Prostate gland (tissue), 2 donors: ENCODE results near the gene PKMYT1.

Experiments
- CTCF ChIP-seq, 4 experiments: fragments of 200-600 bp in 2 of 4; fragments of 450-650 bp in 2 of 4; sonication (generic) in 2 of 4; IDR thresholded peaks; 1 replicate in 3 of 4; 2 replicates in 1 of 4; pipeline ENCODE4 v1.5.1; 2016 to 2019; ENCODE audit warnings: antibody characterized with exemption in 4 of 4, mild to moderate bottlenecking in 2 of 4, moderate library complexity in 2 of 4
- POLR2A ChIP-seq: fragments of 450-650 bp; IDR thresholded peaks from one replicate; pipeline ENCODE4 v1.6.1; 2016; ENCODE audit warnings: antibody characterized with exemption, mild to moderate bottlenecking

GRCh38 chr16:2925951-2926649 lies 54.1 kb downstream of the PKMYT1 start:
- TF ChIP-seq CTCF (IDR thresholded peaks at IDR 0.05) = no peak
- no peak for TF ChIP-seq POLR2A
